Nephron (organoid): ENCODE measurements around the gene AKNAD1.

Experiments used
- H3K27ac Mint-ChIP-seq, 3 experiments: 2 replicates each; pipeline ENCODE4 v1.8.0; 2020; ENCODE audit warnings: mixed read lengths in 3 of 3, mild to moderate bottlenecking in 2 of 3, moderate library complexity in 1 of 3
- H3K27me3 Mint-ChIP-seq: 2 replicates; pipeline ENCODE4 v1.8.0; 2021; ENCODE audit warnings: low read depth, mild to moderate bottlenecking, moderate library complexity, mixed read lengths
- H3K36me3 Mint-ChIP-seq: 2 replicates; pipeline ENCODE4 v1.8.0; 2020; ENCODE audit warnings: low read depth, mixed read lengths
- H3K4me1 Mint-ChIP-seq: 2 replicates; pipeline ENCODE4 v1.8.0; 2020; ENCODE audit warnings: mixed read lengths
- H3K4me3 Mint-ChIP-seq, 3 experiments: 2 replicates each; pipeline ENCODE4 v1.8.0; 2020; ENCODE audit warnings: mild to moderate bottlenecking in 3 of 3, mixed read lengths in 3 of 3, moderate library complexity in 2 of 3
- H3K9me3 Mint-ChIP-seq: 2 replicates; pipeline ENCODE4 v1.8.0; 2020; ENCODE audit warnings: mixed read lengths
- CTCF ChIP-seq, 3 experiments: fragments of 200-600 bp; sonication (generic); IDR thresholded peaks; one replicate each; pipeline ENCODE4 v1.5.0; 2021; ENCODE audit warnings: antibody characterized with exemption in 3 of 3; ENCODE audit not compliant: unreplicated experiment in 3 of 3

AKNAD1 gene

GRCh38 chr1:108843390-108844137 is 13.3 kb downstream of the AKNAD1 start:
- no peak for TF ChIP-seq CTCF (IDR thresholded peaks at IDR 0.05; ENCODE audit: unreplicated experiment in 3 of 3)
- H3K36me3 Mint-ChIP-seq = no peaks in the 10 kb centered on the region
- peak overlapping the region in 2 of 3 experiments; percentile 16 to 73 for H3K27ac Mint-ChIP-seq
- H3K27me3 Mint-ChIP-seq = no peaks in the 10 kb centered on the region
- no peaks in the 10 kb centered on the region for H3K9me3 Mint-ChIP-seq
- peaks cover 6% of the 10 kb centered on the region for H3K4me1 Mint-ChIP-seq
- H3K4me3 Mint-ChIP-seq = no peak overlapping the region

GRCh38 chr1:108842525-108843181 is 14.2 kb downstream of the AKNAD1 start:
- no peak for TF ChIP-seq CTCF (IDR thresholded peaks at IDR 0.05; ENCODE audit: unreplicated experiment in 3 of 3)
- no peaks in the 10 kb centered on the region for H3K27me3 Mint-ChIP-seq
- H3K4me3 Mint-ChIP-seq = no peak overlapping the region
- H3K36me3 Mint-ChIP-seq = no peaks in the 10 kb centered on the region
- peaks cover 6% of the 10 kb centered on the region for H3K4me1 Mint-ChIP-seq
- H3K9me3 Mint-ChIP-seq = no peaks in the 10 kb centered on the region
- H3K27ac Mint-ChIP-seq = no peak overlapping the region

GRCh38 chr1:108841703-108842102 is 15.2 kb downstream of the AKNAD1 start:
- Mint-ChIP-seq H3K4me1 (peaks cover 6% of the 10 kb centered on the region), H3K27me3 (no peaks in the 10 kb centered on the region), H3K36me3 (no peaks in the 10 kb centered on the region), H3K4me3 (no peak overlapping the region), H3K9me3 (no peaks in the 10 kb centered on the region), H3K27ac (no peak overlapping the region)
- TF ChIP-seq CTCF (IDR thresholded peaks at IDR 0.05; ENCODE audit: unreplicated experiment in 3 of 3) = no peak

- TF ChIP-seq CTCF (IDR thresholded peaks at IDR 0.05; ENCODE audit: unreplicated experiment in 3 of 3) = no peak
- no peaks in the 10 kb centered on the region for H3K36me3 Mint-ChIP-seq
- no peaks in the 10 kb centered on the region for H3K27me3 Mint-ChIP-seq
- peaks cover 40% of the 10 kb centered on the region for H3K4me1 Mint-ChIP-seq
- H3K9me3 Mint-ChIP-seq = no peaks in the 10 kb centered on the region
- peak overlapping the region in 1 of 3 experiments; percentile 91 for H3K27ac Mint-ChIP-seq
- H3K4me3 Mint-ChIP-seq = no peak overlapping the region
Measured at GRCh38 chr1:108832929-108833328, 24.0 kb downstream of the AKNAD1 start.

GRCh38 chr1:108831225-108831624 is 25.7 kb downstream of the AKNAD1 start:
- Mint-ChIP-seq H3K4me3 (peak overlapping the region in 1 of 3 experiments; percentile 11), H3K9me3 (no peaks in the 10 kb centered on the region), H3K27ac (peak overlapping the region; percentile 49 to 91 (median 71)), H3K4me1 (peaks cover 40% of the 10 kb centered on the region), H3K36me3 (no peaks in the 10 kb centered on the region), H3K27me3 (no peaks in the 10 kb centered on the region)
- TF ChIP-seq CTCF (IDR thresholded peaks at IDR 0.05; ENCODE audit: unreplicated experiment in 3 of 3) = no peak
